A549 (cell line): ENCODE results near the gene PAPLN. TPM values are rescaled to one million over a fixed set of nuclear protein-coding genes. Genes with fewer than 3 reads are reported as not detected.

ENCODE experiments used
- ATAC-seq, 2 experiments: fragments of 200-7000 bp in 1 of 2; fragments of >200 bp in 1 of 2; cut with Nextera tagmentation in 1 of 2; cut with Tn5 transposase in 1 of 2; 3 replicates each; pipeline versions ENCODE4 v1.8.0 to v1.9.1; 2018 to 2020; ENCODE audit warnings: mild to moderate bottlenecking in 1 of 2, moderate library complexity in 1 of 2
- CTCF ChIA-PET: fragments of 300-600 bp; sonication (Branson Sonifier 250); formaldehyde crosslinking; extraction: SDS; loops from one replicate; lab custom pipeline; 2021; ENCODE audit warnings: antibody characterized with exemption, inconsistent platforms; lab: Yijun Ruan, JAX
- POLR2A ChIA-PET: fragments of 350-600 bp; formaldehyde crosslinking; extraction: SDS; loops from one replicate; lab custom pipeline; 2021; ENCODE audit warnings: antibody characterized with exemption, inconsistent platforms; lab: Yijun Ruan, JAX
- DNase-seq, 2 experiments: peaks; one replicate each; pipeline versions ENCODE4 v3.0.0 to v3.0.0-alpha.2; 2011 to 2016; ENCODE audit warnings: low read depth in 1 of 2, low spot score in 1 of 2
- FAIRE-seq: peaks from 2 replicates; lab custom pipeline; 2011; peaks lifted over from hg19 to GRCh38; lab: Jason Lieb, UNC
- H3K27ac ChIP-seq, 2 experiments: fragments of >200 bp; sonication (Bioruptor Twin); formaldehyde crosslinking; 3 replicates each; pipeline ENCODE4 v1.5.1; 2016 to 2017
- H3K4me1 ChIP-seq: fragments of >200 bp; sonication (Bioruptor Twin); formaldehyde crosslinking; 3 replicates; pipeline ENCODE4 v1.6.1; 2016
- H3K4me2 ChIP-seq: fragments of >200 bp; sonication (Bioruptor Twin); formaldehyde crosslinking; 3 replicates; pipeline ENCODE4 v1.6.1; 2016
- H3K4me3 ChIP-seq: fragments of >200 bp; sonication (Bioruptor Twin); formaldehyde crosslinking; 3 replicates; pipeline ENCODE4 v1.5.1; 2016
- H3K9me3 ChIP-seq: fragments of >200 bp; sonication (Bioruptor Twin); formaldehyde crosslinking; 3 replicates; pipeline ENCODE4 v1.6.1; 2016
- ATOH8 ChIP-seq: fragments of 250-450 bp; sonication (Bioruptor Pico); IDR thresholded peaks from 2 replicates; pipeline ENCODE4 v1.5.0; 2020; ENCODE audit warnings: low read depth, mild to moderate bottlenecking, moderate library complexity
- BHLHE40 ChIP-seq: IDR thresholded peaks from 2 replicates; pipeline ENCODE4 v1.6.1; 2012; ENCODE audit warnings: low read depth, low read length, inconsistent platforms
- CBX2 ChIP-seq: fragments of 200-600 bp; sonication (generic); IDR thresholded peaks from 2 replicates; pipeline ENCODE4 v1.6.1; 2016; ENCODE audit warnings: low read depth, mild to moderate bottlenecking, borderline replicate concordance
- CTCF ChIP-seq: fragments of >200 bp; sonication (Bioruptor Twin); formaldehyde crosslinking; IDR thresholded peaks from 3 replicates; pipeline ENCODE4 v1.5.1; 2016
- EHF ChIP-seq: fragments of 250-450 bp; sonication (Bioruptor Pico); IDR thresholded peaks from 2 replicates; pipeline ENCODE4 v1.5.0; 2020; ENCODE audit warnings: mild to moderate bottlenecking
- EHMT2 ChIP-seq: fragments of 200-600 bp; sonication (generic); IDR thresholded peaks from 2 replicates; pipeline ENCODE4 v1.6.1; 2016; ENCODE audit warnings: antibody characterized with exemption, low read depth, mild to moderate bottlenecking, moderate library complexity
- ELK1 ChIP-seq: fragments of 150-350 bp; IDR thresholded peaks from 2 replicates; pipeline ENCODE4 v1.6.1; 2014; ENCODE audit warnings: low read depth, mild to moderate bottlenecking, low read length
- ESRRA ChIP-seq: fragments of 150-350 bp; IDR thresholded peaks from 2 replicates; pipeline ENCODE4 v1.6.1; 2014; ENCODE audit warnings: mild to moderate bottlenecking, low read length, borderline replicate concordance
- HEYL ChIP-seq: fragments of 250-450 bp; sonication (Bioruptor Pico); IDR thresholded peaks from 2 replicates; pipeline ENCODE4 v1.8.0; 2021; ENCODE audit warnings: mild to moderate bottlenecking, moderate library complexity
- HOXB5 ChIP-seq: fragments of 250-450 bp; sonication (Bioruptor Pico); IDR thresholded peaks from 2 replicates; pipeline ENCODE4 v1.5.0; 2020; ENCODE audit warnings: mild to moderate bottlenecking, moderate library complexity
- JUNB ChIP-seq: fragments of >200 bp; sonication (Bioruptor Twin); formaldehyde crosslinking; IDR thresholded peaks from 2 replicates; pipeline ENCODE4 v1.6.1; 2016
- MAFK ChIP-seq: fragments of 450-650 bp; IDR thresholded peaks from 2 replicates; pipeline ENCODE4 v1.6.1; 2014; ENCODE audit not compliant: partially characterized antibody
- NFE2L2 ChIP-seq: fragments of 150-350 bp; conservative IDR thresholded peaks from 2 replicates; pipeline ENCODE4 v1.6.1; 2014; ENCODE audit warnings: low read length
- PBX3 ChIP-seq: IDR thresholded peaks from 2 replicates; pipeline ENCODE4 v1.6.1; 2012
- RCOR1 ChIP-seq: fragments of 150-350 bp; IDR thresholded peaks from 2 replicates; pipeline ENCODE4 v1.6.1; 2014; ENCODE audit warnings: antibody characterized with exemption, low read length, low read depth
- TFCP2L1 ChIP-seq: fragments of 250-450 bp; sonication (Bioruptor Pico); IDR thresholded peaks from 2 replicates; pipeline ENCODE4 v1.5.0; 2021; ENCODE audit warnings: mild to moderate bottlenecking
- WGBS: methylation state at CpG from one replicate; pipeline ENCODE4 v1.1.6; 2017; ENCODE audit errors: missing lambda C conversion rate; 5-methylcytosine and 5-hydroxymethylcytosine counted together
- polyA plus RNA-seq, 4 experiments: library from polyadenylated mRNA; depleted of rRNA in 3 of 4; stranded (reverse); fragments of >200 nt; fragmentation: RNase III in 1 of 4; extraction: RNeasy Plus Mini Kit Qiagen cat#74134 plus additional on column Dnase treatment in 1 of 4; gene quantifications; 2 replicates in 3 of 4; 3 replicates in 1 of 4; pipeline ENCODE4 v1.2.3, GENCODE V29; 2011 to 2017

Gene PAPLN
- polyA plus RNA-seq, 2 of the 4 experiments (the other 2 are of a cell fraction), result 4.3 to 5.0 TPM

- TF ChIP-seq RCOR1 (no peak), EHF (CRISPR knock-in tag) (no peak), ESRRA (no peak), BHLHE40 (no peak), CBX2 (no peak), EHMT2 (no peak)
- TF ChIP-seq, all 56 proteins: peak for 0
Measured at GRCh38 chr14:73251516-73252215, 14.4 kb downstream of the PAPLN start (continued).

GRCh38 chr14:73252491-73253322, 15.4 kb downstream of the PAPLN start:
- POLR2A ChIA-PET, result no interaction called here
- no peak for FAIRE-seq
- H3K4me3 ChIP-seq, result no peak overlapping the region
- no peaks in the 10 kb centered on the region for H3K4me1 ChIP-seq
- no peak for TF ChIP-seq HOXB5
- TF ChIP-seq JUNB, result no peak
- no peak for TF ChIP-seq CTCF
- no peak for TF ChIP-seq TFCP2L1 (CRISPR knock-in tag)
- no peak for TF ChIP-seq PBX3
- TF ChIP-seq ELK1, result no peak
- TF ChIP-seq, all 56 proteins: peak for 0
- CTCF ChIA-PET, result interaction anchor here (1.7 kb wide), 1 partner anchor 219 kb away, joined by 6 read pairs; no protein-coding TSS in a partner anchor
- Histone ChIP-seq H3K27ac (no peak overlapping the region), H3K4me2 (no peak overlapping the region), H3K9me3 (no peaks in the 10 kb centered on the region)
- no peak; a peak in 2 of 6 replicates for ATAC-seq
- 87% methylated on average over 28 of the region's 29 CpGs for WGBS
- no peak for DNase-seq

- no peaks in the 10 kb centered on the region for H3K4me1 ChIP-seq
- DNase-seq (no peak), ATAC-seq (no peak; a peak in 1 of 6 replicates), FAIRE-seq (no peak)
- H3K9me3 ChIP-seq, result no peaks in the 10 kb centered on the region
- H3K4me3 ChIP-seq, result no peak overlapping the region
- CTCF ChIA-PET, result interaction anchor here (1.7 kb wide), 1 partner anchor 219 kb away, joined by 6 read pairs; no protein-coding TSS in a partner anchor
- H3K4me2 ChIP-seq, result no peak overlapping the region
- POLR2A ChIA-PET, result no interaction called here
- 92% methylated on average over 9 of the region's 10 CpGs for WGBS
- TF ChIP-seq PBX3 (no peak), CBX2 (no peak), HEYL (no peak), MAFK (no peak), ATOH8 (CRISPR knock-in tag) (no peak), NFE2L2 (no peak)
- H3K27ac ChIP-seq, result no peak overlapping the region
Measured at GRCh38 chr14:73253323-73253610, 16.0 kb downstream of the PAPLN start.
